Measurements from ENCODE around the gene SESN3.
"Not testable (repeated sequence)": the region's sequence is repeated elsewhere in the genome, so short reads cannot be mapped to it uniquely, and the experiment has no call there.

The SESN3 gene

DNA sequence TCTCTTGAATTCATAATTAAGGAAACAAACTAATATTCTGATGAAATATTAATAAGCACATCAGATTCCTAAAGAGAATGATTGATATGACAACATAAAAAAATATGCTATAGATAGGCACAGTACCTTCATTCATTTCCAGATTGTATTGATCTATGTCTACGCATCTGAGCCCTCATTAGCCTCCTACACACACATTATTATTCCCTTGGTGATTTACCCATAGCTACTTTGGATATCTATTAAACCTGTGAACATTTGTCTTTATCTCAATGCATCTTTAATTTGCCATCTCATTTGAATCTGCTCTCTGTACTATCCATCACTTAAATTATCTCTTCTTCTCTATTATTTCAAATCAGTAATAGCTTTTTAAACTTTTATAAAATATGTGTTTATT lies 18.4 kb downstream of the SESN3 start:
- DNase-seq: no peak

DNA sequence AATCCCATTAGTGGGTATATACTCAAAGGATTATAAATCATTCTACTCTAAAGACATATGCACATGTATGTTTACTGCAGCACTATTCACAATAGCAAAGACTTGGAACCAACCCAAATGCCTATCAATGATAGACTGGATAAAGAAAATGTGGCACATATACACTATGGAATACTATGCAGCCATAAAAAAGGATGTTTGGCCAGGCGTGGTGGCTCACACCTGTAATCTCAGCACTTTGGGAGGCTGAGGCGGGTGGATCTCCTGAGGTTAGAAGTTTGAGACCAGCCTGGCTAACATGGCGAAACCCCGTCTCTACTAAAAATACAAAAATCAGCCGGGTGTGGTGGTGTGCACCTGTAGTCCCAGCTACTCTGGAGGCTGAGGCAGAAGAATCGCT lies 21.5 kb downstream of the SESN3 start:
- not testable (repeated sequence) for DNase-seq

DNA sequence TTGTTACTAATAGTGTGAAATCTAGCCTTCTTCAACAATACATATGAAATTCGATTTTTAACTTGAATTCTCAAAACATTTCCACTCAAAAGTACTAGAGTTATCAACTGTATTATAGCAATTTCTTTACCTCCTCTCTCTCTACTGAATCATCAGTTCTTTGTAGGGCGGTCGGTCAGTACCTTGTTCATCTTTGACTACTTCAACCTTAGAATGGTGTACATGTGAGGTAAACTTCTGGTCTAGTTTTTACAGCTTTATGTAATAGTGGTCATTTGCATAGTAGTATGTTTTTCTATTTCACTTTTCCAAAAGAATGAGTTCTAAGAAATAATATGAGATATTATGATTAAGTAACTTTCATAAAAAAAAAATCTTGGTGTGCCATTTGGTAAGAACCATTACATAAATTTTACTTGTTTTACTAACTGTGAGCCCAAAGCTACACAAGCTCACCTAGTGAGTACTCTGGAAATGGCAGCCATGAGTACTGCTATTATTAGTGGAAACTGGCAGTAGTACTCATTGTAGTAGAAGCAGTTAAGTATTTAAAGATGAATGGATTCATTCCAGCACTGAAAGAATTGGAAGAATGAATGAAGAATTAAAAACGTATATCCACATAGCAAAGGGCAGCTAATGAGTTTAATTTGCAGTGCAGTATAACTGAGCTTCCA lies 30.1 kb downstream of the SESN3 start:
- no peak for DNase-seq

DNA sequence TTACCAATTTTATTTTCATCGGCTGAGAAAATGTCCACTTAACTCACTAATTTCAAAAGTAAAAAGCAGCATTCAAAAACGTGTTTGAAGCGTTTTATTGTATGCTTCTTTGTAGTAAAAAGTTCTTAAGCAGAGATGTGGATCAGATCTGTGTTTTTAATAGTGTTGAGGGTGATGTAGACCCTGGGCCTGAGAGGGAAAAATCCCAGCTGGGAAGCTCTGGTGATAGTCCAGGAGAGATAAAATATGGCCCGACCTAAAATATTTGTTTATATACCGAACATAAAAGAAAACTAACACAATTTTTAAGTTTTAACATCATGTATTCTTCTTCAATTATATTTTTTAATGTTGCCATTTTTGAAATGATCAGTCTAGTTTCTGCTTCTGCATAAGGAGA lies 35.2 kb downstream of the SESN3 start:
- no peak for DNase-seq

DNA sequence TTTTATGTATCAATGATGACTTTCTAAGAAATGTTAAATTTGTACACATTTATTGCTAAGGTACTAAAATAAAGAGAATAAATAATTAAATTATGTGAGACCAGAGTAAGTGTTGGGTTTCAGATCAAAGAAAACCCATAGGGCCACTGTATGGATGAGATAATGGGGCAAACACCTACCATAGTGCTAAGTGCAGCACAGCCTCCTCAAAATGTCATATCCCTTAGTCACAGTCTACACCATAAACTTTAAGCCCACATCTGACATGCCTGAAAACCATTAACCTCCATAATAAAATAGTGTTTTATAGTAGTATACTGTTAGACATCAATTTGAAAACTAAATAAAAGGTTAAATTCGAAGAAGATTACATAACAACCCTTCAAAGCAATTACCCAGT lies 37.5 kb downstream of the SESN3 start:
- DNase-seq: no peak

DNA sequence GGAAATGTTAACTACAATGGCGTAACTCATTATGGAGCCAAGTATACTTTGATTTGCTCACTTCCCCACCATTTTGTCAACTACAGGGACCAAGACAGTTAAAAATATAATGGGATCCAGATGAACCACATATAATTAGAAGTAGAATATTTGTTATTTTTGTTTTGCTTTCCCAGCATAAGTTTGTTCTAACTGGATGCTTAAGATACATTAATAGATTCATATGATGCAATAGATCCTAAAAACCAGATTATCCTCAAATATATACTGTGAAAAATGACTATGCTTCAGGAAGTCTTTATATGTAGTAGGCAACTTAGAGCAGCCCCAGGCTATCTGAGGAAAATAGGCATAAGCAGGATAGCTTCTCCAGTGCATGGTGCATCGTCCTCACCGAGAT lies 38.3 kb downstream of the SESN3 start:
- DNase-seq: no peak

DNA sequence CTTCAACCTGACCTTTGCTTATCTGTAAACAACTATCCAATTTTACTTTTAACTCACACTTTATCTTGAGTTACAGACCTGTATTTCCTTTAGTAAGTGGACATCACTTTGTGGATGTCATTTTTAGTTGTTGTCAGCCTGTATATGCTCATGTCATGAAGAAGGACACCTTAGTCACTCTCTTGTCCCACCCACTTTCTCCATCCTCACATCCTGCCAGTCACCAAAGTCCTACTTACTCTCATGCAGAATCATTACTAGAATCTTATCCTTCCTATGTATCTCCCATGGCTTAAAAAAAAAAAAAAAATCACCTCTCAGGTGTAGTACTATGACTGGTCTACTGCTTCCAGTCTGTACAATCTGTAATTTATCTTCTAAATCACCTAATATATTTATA lies 43.3 kb downstream of the SESN3 start:
- no peak for DNase-seq

DNA sequence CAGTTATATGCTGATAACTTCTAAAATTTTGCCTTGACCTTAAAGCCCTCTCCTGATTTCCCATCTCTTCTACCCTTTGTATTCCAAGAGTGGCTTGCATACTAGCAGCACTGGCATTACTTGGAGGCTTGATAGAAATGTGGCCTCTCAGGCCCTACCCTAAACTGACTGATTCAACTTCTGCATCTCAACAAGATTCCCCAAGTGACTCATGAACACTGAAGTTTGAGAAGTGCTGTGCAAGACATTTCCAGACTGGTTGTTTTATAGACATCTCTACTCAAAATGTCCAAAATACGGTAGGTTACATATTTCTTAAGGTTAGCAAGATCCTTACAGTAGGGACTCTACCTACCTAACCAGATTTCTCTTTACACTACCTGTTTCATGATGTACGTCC lies 48.6 kb downstream of the SESN3 start:
- no peak for DNase-seq

DNA sequence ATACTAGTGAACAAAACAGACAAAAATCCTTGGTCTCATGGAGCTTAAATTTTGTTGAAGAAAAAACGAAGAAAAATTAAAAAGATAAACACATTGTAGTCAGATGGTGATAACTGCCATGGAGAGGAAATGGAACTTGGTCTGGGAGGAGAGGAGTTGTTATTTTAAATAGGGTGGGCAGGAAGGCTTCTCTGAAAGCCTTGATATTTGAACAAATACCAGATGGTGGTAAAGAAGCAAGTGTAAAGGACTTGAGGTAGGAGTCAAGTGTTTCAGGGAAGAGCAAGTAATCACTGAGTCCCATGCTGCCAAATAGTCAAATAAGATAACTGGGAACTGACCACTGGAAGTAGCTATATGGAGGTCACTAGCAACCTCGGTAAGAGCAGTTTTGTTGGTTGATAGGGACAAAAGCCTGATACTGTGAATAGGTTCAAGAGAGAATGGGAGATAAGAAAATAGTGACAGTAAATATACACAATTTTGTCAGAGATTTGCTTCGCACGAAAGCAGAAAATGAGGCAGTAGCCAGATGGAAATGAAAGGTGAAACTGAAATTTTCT lies 55.1 kb downstream of the SESN3 start:
- DNase-seq: no peak

DNA sequence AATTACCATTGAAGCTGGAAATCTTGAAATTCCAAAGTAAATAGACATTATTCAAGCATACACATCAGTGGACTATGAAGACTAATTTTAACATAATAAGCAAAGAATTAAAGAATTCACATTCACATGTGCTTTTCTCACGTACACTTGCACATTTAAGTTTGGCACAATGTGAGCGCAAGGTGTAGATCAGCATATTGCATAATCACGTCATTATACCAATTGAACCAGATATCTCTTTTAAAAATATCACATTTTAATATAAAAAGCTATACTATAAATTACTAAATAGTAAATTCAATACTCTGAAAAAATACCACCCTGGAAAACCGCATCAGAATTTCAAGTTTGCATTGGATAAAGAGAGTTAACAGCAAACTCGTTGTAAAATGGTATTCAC lies 60.7 kb downstream of the SESN3 start:
- DNase-seq: no peak

DNA sequence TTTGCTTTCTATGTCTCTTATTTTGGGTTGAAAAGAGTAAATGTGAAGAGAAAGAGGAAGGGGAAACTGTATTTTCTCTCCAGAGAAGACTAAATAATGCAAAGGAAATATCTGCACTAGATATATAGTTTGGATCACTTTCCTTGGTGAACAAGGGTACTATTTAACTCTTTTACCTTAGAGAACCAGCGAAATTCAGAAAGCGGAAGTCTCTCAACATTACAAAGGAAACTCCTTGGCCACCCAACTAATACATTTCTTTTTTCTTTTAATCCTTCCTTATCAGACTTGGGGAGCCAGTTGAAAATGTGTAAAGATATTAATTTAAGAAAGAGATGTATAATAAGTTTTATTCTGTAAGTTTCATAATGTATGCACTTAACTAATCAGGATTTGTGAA lies 64.2 kb downstream of the SESN3 start:
- no peak for DNase-seq

DNA sequence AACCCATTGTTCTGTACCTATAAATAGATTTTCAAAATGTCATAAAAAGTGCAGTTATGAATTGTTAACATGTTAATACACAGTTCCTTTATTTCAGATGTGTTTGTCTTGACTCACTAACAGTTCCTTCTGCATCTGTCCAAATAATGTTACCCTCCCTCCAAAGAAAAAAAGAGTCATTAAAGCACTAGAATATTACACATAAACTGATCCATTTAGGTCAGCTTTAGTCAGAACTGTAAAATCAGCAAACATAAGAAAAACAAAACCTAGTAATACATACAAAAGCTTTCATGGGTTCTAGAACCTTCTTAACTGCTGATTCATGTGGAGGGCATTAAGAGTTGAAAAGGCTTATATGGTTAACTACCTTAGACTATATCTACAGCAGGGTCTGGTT lies 65.4 kb downstream of the SESN3 start:
- DNase-seq: no peak

DNA sequence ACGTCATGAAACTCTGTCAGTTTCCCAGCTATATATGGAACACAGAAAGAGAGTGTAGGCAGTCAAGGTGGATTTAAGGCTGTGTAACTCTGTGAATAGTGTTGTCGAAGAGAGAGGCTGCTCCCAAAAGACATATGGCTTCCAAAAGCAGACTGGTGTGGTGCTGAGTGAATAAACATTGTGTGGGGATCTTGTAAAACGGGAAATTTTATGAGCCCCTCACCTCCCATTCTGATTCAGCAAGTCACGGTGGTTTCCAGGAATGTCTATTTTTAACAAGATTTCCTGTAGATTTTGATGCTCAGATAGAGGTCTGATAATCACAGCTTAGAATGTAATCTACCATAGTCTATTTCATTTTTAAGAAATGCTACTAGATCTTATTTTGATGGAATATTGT lies 67.9 kb downstream of the SESN3 start:
- DNase-seq: no peak

DNA sequence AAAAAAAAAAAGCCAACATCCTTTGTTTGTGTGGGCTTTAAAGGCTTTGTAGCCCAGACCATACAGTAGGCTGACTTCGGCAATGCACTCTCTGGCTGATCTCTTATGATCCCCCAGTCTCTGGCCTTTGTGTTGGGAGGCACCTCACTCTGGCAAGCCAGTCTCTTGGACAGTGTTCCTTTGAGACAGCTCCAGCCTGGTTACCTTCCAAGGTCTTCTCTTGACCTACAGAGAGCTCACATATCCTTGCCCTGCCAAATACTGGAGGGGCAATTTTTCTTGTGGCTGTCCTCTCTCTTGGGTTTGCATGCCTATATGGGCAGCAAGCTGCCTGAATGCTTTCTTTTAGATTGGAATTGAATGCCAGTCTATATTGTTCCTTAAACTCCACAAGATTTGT lies 69.8 kb downstream of the SESN3 start:
- DNase-seq: no peak

DNA sequence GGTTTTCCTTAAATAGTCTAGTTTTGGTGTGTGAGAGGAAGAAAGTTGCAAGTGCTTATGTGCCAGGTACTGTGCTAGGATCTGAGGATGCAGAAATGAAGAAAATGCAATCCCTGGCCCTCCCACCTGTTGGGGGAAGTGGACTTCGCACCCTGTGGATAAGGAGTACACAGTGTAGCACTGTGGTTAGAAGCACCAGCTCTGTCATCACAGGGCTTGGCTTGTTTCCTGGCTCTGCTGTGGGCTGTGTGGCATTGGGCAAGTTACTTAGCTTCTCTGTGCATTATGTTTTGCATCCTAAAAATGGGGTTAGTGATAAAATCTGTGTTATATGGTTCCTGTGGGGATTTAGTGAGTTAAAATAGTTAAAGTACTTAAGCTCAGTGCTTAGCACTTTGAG lies 73.2 kb downstream of the SESN3 start:
- no peak for DNase-seq

DNA sequence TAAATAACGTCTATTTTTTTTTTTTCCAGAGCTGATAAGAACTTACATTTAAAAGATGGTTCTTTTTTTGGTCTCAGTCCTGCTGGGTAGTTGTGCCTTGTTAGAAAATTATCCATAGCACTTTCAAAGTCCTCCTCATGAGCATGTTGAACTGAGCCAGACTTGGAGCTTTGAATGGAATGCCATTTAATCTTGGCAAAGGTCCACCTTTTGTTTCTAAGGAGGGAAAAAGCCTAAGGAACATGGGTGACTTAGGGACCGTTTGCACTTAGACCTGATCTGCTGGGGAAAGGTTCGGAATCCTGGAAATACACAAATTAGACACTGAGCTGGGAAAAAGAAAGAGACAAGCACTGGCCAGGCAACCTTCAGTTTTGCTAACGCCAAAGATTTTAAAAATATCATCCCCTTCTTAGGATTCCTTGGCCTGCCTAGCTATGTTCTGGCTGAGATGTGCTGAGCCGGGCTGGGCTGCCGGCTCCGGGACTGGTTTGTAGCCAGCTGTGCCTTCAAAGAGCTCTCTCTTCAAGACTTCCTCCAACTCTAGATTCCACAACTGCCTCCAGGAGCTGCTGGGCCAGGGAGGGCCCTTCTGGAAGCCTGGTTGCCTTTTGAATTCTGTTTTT lies 74.0 kb downstream of the SESN3 start:
- no peak for DNase-seq

DNA sequence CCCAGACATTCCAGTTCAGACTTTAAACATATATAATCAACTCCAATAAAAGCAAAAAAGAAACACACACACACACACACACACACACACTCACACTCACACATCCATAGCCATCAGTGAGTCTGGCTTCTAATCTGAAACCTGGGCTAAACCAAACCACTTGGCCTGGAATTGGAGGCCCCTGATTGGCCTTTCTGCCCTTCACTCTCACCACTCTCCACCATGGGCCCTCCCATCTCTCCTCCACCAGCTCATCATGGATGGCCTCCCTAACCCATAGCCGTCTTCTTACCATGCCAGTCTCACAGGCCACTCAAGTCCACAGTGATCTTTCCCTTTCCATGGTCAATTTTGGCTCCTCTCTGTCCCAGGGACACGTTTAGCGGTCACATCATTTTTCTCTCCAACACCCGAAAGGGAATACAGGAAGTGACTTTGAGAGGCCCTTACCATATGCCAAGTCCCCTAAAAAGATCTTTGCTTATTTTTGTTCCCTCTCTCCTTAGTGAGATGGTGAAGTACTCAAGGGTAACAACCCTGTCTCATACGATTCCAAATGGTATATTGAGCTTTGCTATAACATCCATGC lies 74.8 kb downstream of the SESN3 start:
- DNase-seq: no peak

DNA sequence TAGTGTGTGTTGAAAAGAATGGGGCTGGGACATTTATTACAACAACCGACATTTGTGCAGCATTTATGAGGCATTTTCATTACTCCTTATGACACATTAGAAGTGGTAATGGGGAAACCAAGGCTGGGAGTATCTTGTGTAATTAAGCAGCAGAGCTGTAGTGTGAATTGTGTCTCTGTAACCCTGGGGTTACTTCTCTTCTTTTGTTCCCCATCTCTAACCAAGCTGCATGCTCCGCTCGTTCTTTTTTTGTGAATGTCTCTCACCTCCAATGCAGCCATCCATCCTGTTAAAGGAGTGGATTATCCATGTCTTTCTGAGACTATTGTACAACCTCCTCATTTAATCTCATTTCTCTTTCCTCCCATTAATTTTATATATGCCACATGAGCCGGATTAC lies 75.6 kb downstream of the SESN3 start:
- no peak for DNase-seq

DNA sequence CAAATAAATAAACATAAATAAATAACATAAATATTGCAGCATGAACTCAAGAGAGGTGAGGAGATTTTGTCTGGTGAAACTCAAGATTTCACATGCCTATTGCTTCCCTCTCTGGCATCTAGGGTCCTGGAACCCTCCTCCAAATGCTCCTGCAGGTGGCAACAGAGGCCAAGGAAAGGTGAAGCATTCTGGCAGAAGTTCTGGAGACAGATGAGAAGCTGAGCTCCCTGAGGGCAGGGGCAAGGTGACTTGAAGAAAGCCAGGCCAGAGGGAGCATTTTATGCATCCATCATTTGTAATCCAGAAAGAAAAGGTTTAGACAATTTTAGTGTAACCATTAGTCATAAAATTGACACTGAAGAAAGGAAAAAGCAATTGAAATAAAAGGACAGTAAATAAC lies 76.5 kb downstream of the SESN3 start:
- peak; percentile 80 for DNase-seq

DNA sequence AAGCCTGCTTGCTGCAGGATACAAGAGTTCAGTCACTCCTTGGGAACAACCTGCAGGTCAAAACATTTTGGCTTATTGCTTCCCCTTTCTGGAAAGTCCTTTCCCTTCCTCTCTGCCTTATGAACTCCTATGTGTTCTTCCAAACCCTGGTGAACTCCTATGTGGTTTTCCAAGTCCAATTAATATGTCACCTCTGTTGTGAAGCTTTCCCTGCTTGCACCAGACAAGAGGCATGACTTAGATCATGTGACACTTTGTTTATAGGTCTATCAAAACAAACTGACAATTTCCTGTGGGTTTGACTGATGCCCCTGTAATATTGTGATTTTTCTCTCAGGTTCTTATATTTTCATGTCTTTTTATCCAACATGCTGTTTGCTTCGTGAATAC lies 77.2 kb downstream of the SESN3 start:
- DNase-seq: no peak

DNA sequence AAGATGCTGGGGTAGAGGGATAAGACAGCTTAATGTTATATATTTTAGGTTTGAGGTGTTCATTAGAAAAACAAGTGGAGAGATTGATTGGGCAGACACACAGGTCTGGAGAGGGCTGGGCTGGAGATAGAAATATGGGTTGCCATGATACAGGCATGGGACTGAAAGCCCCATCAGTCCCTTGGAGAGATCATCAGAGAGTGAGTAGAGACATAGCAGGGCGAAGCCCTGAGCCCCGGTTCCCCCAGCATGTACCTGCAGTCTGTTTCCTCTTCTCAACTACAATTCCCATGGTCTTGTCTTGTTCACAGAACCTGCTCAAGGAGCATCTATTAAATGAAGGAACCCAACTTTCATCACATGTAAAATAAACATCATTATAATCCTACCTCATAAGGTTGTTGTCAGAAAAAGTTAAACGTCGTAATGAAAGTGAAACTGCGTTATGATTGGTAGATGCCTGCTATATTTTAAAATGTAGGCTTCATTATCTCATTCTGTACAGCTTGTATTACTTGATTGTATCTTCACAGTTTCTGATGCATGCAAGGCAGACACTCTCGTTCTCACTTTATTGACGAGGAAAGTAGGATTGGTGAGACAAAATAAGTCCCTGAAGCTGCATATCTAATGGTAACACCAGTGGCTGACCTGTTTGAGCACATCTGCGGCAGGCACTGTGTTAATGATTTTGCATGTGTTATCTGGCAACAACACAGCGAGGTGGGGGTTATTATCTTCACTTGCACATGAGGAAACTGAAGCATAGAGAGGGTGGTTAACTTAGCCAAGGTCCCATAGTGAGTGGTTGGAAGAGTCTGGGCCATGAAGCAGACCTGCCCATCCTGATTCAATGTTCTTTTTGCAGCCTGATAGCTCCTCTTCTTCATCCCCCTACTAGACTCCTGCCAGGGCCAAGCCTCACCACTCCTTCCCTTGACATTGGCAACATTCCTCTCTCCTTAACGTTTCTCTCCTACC lies 77.8 kb downstream of the SESN3 start:
- DNase-seq: no peak

DNA sequence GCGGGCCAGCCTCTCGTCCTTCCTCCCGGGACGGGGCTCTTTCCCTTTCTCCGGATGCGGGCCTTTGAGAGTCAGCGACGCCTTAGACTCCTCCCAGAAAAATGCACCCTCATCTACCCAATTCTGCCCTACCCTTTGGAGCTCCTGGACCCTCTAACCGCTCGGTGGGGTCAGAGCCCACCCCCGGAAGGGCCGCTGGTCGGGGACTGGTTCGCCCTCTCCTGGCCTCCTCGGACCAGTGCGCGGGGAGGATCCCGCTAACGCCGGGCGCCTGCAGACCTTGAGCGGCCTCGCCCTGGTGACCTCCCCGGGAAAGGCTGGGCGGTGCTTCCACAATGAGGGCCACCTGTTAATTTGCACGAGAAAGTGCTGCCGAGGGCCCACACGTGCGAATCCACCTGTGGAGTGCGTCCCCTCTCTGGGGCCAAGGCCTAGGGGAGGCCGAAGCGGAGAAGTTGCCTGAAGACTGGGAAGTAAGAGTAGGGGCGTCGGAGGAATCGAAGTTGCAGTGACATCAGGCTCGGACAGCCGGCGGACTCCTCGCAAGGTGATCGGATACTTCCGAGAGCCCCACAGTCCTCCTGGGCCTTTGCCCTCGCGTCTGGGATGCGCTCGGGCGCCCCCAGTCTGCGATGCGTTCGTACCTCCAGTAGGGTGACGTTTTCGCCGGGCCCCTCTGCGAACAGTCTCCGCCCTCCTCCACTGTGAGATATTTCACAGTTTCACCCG lies 79.9 kb downstream of the SESN3 start:
- DNase-seq: peak; percentile 92

All from NCI-H1092 treated with DMSO at 0.1 percent for 48 hours (cell line).